Stimulated activated CD8-positive, alpha-beta memory T cell treated with anti-CD3 and anti-CD28 coated beads, Interleukin-12 subunit alpha, Interleukin-12 subunit beta, amount 100 ng/mL, for 24 hours (primary cell): ENCODE results near the gene OSTM1.
"Not testable (repeated sequence)": the region's sequence is repeated elsewhere in the genome, so short reads cannot be mapped to it uniquely, and the experiment has no call there.

Source experiments
- DNase-seq: peaks from one replicate; pipeline ENCODE4 v3.0.0-alpha.2; 2020; ENCODE audit errors: extremely low read depth

The OSTM1 gene

DNA sequence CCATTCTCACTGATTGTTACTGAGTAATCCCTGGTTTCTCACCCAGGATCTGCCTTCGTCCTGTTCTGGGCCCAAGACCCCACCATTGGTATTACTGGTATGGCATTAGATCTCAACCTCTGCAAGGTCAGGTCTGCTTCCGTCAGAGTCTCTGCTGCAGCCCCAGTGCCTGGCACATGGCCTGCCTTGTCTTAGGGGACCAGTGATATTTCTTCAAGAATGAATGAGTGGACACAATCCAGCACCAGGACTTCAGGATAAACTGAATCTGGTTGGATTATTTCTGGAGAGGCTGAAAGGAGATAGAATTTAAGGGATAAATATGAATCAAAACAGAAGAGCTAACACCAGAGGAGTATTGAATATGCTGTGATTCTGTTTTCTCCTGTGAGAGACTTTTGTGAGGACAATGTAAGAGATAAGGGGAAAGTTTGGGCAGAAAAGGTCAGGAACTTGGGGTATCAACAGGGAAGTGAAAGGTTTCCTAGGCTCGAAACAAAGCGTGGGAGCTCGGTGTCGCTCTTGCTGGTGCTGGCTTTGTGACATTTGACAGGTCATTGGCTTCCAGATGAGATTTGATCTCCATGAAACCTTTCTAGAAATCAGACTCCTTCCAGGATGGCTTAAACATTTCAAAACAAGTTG, 53.9 kb downstream of the OSTM1 start:
- no peak for DNase-seq

DNA sequence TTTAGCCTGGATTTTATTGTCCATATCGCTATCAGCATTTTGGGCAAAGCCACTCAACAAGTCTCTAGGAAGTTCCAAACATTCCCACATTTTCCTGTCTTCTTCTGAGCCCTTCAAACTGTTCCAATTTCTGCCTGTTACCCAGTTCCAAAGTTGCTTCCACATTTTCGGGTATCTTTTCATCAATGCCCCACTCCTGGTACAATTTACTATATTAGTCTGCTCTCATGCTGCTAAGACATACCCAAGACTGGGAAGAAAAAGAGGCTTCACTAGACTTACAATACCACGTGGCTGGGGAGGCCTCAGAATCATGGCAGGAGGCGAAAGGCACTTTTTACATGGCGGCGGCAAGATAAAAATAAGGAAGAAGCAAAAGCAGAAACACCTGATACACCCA, 58.3 kb downstream of the OSTM1 start:
- DNase-seq: not testable (repeated sequence)

- no peak for DNase-seq
Observed at GRCh38 chr6:108013787-108014439, 60.6 kb downstream of the OSTM1 start.

- DNase-seq: no peak
Observed at GRCh38 chr6:108009894-108010293, 64.6 kb downstream of the OSTM1 start.

DNA sequence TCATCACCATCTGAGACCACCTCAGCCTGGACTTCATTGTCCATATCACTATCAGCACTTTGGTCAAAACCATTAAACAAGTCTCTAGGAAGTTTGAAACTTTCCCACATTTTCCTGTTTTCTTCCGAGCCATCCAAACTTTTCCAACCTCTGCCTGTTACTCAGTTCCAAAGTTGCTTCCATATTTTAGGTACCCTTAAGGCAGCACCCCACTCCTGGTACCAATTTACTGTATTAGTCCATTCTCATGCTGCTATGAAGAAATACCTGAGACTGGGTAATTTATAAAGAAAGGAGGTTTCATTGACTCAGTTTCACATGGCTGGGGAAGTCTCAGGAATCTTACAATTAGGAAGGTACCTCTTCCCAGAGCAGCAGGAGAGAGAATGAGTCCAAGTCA, 65.3 kb downstream of the OSTM1 start:
- not testable (repeated sequence) for DNase-seq

DNA sequence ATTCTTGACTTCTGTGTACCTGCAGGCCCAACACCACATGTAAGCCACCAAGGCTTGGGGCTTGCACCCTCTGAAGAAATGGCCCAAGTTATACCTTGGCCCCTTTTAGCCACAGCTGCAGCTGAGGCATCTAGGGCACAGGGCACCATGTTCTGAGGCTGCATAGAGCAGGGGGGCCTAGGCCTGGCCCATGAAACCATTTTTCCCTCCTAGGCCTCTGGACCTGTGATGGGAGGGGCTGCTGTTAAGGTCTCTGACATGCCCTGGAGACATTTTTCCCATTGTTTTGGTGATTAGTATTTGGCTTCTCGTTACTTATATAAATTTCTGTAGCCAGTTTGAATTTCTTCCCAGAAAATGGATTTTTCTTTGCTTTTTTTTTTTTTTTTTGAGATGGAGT, 66.2 kb downstream of the OSTM1 start:
- no peak for DNase-seq

GRCh38 chr6:108005961-108006360, 68.6 kb downstream of the OSTM1 start:
- no peak for DNase-seq

- no peak for DNase-seq
Observed at GRCh38 chr6:108004861-108005260, 69.7 kb downstream of the OSTM1 start.

GRCh38 chr6:108002365-108003221, 71.9 kb downstream of the OSTM1 start:
- DNase-seq: no peak

DNA sequence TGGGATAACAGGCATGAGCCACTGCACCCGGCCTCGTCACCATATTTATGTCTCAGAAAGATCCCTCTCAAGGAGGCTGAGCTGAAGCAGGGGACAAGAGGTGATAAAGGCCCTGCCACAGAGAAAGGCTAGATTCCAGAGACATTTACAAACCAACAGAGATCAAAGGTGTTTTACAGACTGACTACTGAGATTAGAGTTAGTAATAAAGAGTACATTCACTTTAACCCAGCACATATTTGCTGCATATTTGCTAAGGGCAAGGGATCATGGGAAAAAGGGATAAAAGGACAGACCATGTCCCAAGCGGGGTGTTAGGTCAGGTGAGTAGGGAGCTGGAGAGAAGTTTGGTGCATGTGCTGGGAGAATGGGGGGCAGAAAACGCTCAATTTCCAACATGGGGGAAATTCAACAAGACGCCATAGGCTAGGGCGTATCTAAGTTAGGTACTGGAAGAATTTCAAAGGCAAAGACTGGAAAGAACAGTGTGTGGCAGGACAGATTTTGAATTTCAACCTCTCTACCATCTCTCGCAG, 72.8 kb downstream of the OSTM1 start:
- DNase-seq: no peak

DNA sequence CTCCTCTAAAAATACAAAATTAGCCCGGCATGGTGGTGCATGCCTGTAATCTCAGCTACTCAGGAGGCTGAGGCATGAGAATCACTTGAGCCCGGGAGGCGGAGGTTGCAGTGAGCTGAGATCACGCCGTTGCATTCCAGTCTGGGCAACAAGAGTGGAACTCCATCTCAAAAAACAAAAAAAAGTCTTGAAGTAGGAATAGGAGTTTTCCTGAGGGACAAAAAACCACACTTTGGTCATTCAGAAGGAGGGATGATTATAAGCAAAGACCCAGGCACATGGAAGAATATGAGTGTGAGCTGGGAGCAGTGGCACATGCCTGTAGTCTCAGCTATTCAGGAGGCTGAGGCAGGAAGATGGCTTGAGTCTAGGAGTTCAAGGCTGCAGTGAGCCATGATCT, 74.3 kb downstream of the OSTM1 start:
- DNase-seq: not testable (repeated sequence)

DNA sequence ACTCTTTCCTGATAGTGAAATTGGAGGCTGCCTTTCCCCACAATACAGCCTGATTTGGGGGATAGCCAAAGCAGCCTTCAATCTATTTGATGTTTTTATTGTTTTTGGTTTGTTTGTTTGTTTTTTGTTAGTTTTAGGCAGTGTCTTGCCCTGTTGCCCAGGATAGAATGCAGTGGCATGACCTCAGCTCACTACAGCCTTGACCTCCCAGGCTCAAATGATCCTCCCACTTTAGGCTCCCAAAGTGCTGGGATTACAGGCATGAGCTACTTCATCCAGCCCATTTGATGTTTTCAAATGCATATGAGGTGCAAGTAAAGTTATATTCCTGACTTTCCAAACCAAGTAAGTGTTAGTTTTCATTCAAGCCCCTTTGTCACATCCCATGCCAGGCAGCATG, 75.2 kb downstream of the OSTM1 start:
- no peak for DNase-seq

DNA sequence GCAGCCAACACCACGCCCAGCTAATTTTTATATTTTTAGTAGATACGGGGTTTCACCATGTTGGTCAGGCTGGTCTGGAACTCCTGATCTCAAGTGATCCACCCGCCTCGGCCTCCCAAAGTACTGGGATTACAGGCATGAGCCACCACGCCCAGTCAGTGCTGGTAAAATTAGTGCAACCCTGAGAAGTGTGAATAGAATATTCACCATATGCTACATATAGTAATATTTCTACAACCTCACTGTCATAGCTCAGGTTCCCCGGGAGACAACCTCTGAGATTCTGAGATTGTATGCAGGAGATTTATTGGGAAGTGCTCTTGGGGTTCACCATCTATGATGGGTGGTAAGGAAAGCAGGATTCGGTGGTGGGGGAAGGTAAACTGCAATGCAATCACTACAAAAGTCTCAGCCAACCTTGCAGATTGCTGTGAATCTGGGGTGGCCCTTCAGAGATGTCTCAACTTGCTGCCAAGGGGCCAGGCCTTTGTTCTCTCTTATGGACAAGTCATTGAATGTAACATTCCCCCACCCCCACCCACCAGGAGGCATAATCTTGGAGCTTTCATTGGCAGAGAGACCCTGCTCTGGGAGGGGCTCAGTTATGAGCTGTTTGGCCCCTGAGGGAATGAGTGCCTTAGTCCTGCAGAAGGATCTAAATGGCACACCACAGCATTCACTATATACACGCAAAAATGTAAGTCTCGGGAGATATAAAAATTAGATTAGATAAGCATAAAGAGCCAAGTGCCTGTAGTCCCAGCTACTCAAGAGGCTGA, 82.6 kb downstream of the OSTM1 start:
- DNase-seq: no peak
